A549 treated with AZD9567 at 1 μM for 4 hours (cell line): Measurements from ENCODE around the gene CST9. TPM values are rescaled to one million over a fixed set of nuclear protein-coding genes. Genes with fewer than 3 reads are reported as not detected.

ENCODE experiments used
- total RNA-seq: library from RNA; stranded (reverse); fragments of 200-300 nt; extraction: Qiagen RNA extraction; gene quantifications from 5 replicates; pipeline ENCODE4 v1.2.3, GENCODE V29; 2022; ENCODE audit not compliant: insufficient read depth

The CST9 gene
- not detected in 5 replicates for total RNA-seq

GRCh38 chr20:23605867-23606651 lies at the start of gene CST9:
CST9 (minus strand) TSS chr20:23605917; CDS start chr20:23605864, 53 bp downstream.

GRCh38 chr20:23637282-23638221 lies 31.8 kb upstream of the CST9 start, which contains the start of gene CST3:
CST3 (minus strand) TSS chr20:23637955; CDS start chr20:23637862, 93 bp downstream.

GRCh38 chr20:23568320-23568970 lies 37.3 kb downstream of the CST9 start, which contains the start of gene CST9L:
CST9L (minus strand) TSS chr20:23568484; CDS start chr20:23568450, 34 bp downstream.

Other genes starting within 250 kb of the CST9 start
- gene GZF1, start 243.7 kb downstream of the CST9 start, total RNA-seq = 7.9 to 12.7 TPM (median 11.2 TPM) in 5 replicates
- 3.4 to 4.4 TPM (median 4.1 TPM) in 5 replicates for gene NAPB, start 184.4 kb downstream of the CST9 start, total RNA-seq
- gene CSTL1, start 166.2 kb downstream of the CST9 start, total RNA-seq = not detected in 5 replicates
- not detected in 5 replicates for gene CST11, start 153.0 kb downstream of the CST9 start, total RNA-seq
- not detected in 5 replicates for gene CST8, start 114.8 kb downstream of the CST9 start, total RNA-seq
- gene CST9L, start 37.4 kb downstream of the CST9 start, total RNA-seq = not detected in 5 replicates
- 219 to 405 TPM (median 397 TPM) in 5 replicates for gene CST3, start 32.0 kb upstream of the CST9 start, total RNA-seq
- not detected in 5 replicates for gene CST4, start 83.1 kb upstream of the CST9 start, total RNA-seq
- 0.68 to 1.3 TPM (median 0.89 TPM) in 4 of 5 replicates, not detected in the other for gene CST1, start 145.0 kb upstream of the CST9 start, total RNA-seq
- 0.55 to 0.87 TPM (median 0.74 TPM) in 4 of 5 replicates, not detected in the other for gene CST2, start 220.8 kb upstream of the CST9 start, total RNA-seq